Measurements from ENCODE around the gene EDN2.

Gene EDN2

DNA sequence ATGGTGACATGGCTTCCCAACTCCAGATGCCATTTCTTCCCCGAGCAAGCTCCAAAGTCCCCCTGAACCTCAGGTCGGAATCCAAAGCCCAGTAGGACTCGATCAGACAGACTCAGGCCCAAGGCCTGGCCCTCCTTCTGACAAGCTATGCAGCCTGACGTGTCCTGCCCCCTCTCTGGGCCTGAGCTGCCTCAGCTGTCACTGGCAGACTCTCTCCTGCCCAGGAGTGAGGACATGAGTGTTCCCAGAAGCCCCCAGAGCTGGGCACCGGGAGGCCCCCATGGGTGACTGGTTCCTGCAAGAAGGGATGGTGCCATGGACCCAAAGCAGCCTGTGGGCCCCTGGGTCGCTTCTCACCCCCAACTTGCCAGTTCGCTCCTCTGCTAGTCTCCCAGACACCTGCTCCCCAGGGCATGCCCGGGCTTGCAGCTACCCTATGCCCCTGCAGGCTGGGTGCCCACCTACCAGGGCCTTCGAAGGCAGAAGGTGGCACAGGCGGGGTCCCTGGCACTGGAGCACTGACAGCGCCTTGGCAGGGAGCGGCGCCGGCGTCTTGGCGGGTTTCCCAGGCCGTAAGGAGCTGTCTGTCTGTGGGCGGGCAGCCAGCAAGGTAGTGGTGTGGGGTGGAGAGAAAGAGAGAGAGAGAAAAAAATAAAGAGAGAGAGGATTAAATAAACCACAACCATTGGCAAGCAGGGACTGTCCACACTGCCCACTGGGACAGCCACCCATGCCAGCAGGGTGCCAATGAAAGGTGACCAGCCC is 2.3 kb downstream of the EDN2 start:
- DNase-seq: no peak

GRCh38 chr1:41481109-41481775 is 3.2 kb downstream of the EDN2 start:
- DNase-seq: no peak

- DNase-seq: no peak
These were observed 4.0 kb downstream of the EDN2 start for GRCh38 chr1:41480204-41481108.

- no peak for DNase-seq
These were observed 4.7 kb downstream of the EDN2 start for GRCh38 chr1:41479808-41480160.

DNA sequence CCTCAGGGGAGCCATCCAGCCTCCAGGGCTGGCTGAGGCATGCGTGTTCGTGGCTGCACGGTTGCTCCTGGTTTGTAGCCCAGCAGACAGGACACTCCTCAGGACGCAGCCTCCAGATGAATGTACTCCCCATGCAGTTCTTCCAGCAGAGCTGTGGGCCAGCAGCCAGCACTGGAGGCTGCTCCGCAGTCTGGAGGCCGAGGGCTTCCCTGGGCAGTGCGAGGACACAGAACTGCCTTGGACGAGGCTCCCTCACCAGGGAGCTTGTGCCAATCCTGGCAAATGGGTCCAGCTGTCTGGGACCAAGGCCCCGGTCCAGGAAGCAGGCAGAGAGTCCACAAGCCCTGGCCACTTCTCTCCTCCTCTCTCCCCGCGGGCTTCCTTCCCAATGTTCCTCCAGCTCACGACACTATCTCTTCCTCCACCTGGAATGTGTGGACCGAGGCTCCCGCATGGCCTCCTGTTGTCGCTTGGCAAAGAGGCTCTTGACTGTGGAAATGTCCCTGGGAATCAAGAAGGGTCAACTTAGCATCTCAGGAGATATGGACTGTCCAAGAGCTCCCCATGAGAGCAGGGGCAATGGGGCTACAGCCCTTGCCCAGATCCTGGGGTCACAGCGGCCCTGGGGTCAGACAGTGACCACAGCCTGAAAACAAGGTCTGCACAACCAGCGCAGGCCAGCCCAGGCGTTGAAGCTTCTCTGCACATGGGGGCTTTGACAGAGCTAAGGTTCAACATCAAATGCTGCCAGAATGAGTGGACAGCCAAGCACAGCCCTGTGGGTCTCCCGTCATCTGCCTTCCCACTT is 5.3 kb downstream of the EDN2 start:
- no peak for DNase-seq

DNA sequence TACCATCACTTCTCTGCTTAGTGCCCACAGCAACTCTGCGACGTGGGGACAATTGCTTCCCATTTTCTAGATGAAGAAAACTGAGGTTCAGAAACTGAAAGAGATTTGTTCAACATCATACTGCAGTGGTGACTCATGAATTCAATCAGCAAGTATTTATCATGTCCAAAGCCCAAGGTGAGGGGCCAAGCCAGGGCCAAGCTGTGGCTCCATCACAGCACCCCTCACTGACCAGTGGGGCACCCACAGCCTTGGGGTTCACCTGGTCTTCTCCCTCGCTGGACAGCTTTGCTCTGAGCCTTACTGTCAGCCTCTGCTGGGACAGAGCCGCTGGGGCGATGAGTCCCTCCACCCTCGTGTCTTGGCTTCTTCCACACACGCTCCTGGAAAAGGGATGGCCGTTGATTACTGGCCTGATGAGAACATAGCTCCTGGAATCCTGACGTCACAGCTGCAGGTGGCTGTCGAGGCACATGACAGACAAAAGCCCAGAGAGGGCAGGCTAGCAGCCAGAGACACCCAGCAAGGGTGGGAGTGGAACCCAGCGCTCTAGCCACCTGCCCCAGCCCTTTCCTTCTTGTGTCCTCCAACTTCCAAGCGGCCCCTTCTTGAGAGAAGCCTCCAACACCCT is 6.2 kb downstream of the EDN2 start:
- DNase-seq: no peak

GRCh38 chr1:41476807-41477361 is 7.6 kb downstream of the EDN2 start:
- no peak for DNase-seq

DNA sequence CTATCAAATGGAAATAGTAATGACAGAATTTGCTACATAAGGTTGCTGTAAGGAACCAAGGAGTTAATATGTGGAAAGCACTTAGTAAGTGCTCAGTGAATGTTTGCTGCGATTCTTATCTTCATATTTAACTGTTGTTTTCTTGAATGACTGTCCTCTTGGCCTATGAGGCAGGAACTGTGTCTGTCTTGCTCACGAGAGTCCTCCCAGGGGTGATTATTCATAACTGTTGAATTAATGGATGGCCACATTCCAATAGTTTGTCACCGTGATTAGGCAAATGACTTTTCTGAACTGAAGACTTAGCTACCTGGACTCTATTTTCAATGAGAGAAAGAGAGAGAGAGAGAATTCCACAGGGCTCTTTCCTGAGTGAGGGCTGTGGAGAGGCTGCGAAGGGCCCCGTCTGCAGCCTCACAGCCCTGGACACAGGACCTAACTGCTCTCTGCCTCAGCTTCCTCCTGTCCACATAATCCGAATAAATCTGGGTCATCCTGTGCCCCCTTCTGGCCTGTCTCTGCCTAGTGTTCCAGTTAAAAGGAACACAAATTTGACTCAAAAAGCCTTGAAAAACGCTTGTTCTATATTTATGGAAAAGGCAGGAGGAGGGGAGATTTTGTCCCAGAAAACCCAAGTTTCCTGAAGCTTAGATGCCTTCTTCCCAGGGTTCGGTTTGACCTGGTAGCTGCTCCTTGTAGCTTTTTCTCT is 8.5 kb downstream of the EDN2 start:
- DNase-seq: no peak

GRCh38 chr1:41475346-41475745 is 9.1 kb downstream of the EDN2 start:
- no peak for DNase-seq

DNA sequence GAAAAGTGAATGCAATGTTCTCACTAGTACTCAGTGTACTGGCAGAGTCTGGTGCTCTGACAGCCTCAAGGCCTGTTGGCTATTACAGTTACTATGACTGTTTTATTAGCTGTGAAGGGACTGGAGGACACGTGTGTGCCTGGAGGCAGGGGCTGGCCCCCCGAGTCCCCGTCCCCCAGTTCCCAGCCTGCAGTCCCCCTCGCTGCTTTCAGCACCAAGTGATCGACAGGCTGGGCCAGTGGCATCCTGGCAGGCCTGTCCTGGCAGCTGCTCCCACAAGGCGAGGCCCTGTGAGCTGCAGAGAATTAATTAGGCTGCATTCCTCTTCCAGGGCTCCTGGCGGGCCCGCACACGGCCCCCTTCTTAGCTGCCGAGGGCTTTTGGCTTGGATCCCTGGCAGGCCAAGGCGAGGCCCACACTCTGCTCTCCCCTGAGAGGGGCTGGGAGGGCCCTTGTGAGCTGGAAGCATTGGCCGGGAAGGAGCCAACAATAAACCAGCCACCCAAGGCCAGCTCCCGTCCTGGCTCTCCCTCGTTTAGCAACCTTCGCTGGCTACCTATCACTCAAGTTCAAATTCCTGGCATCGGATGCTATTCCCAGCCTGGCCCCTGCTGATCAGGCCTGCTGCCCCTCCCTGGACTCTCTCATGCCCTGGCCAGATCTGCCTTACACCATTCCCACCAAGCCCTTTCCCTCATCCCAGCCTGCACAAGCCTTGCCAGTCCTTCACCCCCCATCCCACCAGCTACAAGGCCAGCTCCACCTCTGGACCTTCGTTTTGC is 9.8 kb downstream of the EDN2 start:
- DNase-seq: no peak

- DNase-seq: no peak
These were observed 10.6 kb downstream of the EDN2 start for GRCh38 chr1:41473738-41474362.

- DNase-seq: no peak
These were observed 12.8 kb downstream of the EDN2 start for GRCh38 chr1:41471658-41472057.

DNA sequence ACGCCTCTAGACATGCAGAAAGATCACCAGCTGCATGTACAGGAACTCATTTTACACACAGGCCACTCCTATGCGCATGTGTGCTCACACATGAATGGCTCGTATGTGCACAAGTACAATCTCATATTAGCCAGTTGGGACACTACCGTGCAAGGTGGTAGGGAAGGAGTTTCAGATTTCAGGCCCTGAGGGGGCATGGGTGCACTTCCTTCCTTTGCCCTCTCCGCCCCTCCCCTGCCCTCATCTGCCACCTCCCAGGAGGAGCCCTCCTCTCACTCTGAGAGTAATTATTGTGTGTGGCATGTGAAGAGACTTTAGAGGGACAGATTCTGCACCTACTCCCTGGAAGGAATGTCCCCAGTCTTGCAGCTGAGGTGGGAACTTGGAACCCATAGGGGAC is 14.8 kb downstream of the EDN2 start:
- DNase-seq: no peak

DNA sequence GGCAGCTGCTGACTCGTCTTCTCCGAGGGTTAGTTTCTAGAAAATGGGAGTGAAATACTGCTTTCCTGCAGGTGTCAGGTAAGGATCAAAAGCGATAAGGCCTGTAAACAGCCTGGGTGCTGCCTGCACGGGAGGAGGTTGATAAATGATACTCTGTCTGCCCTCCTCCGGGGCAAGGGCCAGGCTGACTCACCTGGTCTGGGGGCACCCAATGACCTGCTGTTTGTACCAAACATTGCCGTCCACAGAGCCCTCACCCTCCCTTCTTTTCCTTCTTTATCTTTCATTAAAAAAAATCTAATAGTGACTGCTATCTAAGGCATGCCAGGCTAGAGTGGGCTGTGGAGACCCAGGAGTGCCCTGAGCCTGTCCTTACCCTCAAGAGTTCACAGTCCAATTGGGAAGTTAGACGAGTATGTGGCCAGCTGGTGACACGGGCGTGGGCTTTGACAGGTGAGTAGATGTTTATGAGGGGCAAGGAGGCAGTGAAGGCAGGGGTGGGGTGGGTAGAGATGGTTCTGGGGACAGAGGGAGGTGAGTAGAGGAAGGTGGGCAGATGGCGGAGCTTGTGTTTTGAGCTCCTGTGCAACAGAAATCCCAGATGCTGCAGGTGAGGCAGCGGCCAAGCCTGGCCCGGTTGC is 16.2 kb downstream of the EDN2 start:
- no peak for DNase-seq

DNA sequence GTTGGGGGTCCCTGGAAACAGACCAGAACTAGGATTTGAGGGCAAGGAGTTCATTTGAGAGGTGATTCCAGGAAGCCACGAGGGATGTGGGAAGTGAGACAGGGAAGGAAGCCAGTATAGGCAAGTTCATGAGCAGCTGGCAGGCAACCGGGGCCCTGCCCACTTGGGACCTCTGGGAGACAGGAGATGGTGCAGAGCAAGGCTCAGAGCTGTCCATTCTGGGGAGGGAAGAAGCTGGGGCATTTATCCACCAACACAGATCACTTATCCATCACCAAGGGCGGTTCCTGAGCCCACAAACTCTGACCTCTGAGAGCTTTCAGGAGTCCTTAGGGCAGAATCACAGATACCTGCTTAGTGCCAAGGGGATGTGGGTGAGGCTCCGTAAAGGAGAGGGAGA is 16.8 kb downstream of the EDN2 start:
- no peak for DNase-seq

- DNase-seq: no peak
These were observed 18.3 kb downstream of the EDN2 start for GRCh38 chr1:41466146-41466545.

DNA sequence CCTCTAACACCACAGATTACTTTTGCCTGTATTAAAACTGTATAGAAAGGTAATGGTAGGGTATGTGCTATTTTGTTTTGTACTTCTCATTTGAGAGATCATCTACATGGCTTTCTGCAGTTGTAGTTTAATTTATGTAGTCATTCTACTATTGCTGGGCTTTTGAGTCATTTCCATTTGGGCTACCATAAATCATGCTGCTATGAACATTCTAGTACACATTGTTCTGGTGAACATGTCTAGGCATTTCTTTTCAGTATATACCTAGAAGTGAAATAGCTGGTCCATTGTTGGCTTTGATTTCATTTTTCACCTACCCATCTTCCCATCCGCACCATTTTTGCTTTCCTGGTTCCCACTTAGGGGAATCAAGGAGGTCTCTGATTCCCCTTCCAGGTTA is 18.7 kb downstream of the EDN2 start:
- no peak for DNase-seq

DNA sequence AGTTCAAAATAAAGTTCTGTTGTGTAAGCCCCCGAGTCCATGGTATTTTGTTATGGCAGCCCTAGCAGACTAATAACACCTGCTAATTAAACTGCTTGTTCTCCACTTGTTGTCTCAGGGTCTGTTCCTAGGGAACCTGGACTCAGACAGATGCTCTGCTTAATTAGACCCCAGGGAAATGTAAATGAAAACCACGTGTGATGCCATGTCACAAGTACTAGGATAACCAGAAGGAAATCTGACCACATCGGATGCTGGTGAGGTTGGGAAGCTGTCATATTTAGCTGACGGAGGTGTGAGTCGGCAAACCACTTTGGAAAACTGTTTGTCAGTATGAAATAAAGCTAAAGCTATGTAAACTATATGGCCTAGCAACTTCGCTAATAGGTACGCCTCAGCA is 19.6 kb downstream of the EDN2 start:
- DNase-seq: no peak

- DNase-seq: no peak
These were observed 21.0 kb downstream of the EDN2 start for GRCh38 chr1:41463516-41463915.

GRCh38 chr1:41462680-41463004 is 21.8 kb downstream of the EDN2 start:
- DNase-seq: no peak
